ENCODE data around the gene CYBA.
A peak's percentile ranks its signal among the peaks of the same experiment; 100 is the strongest.

The CYBA gene

DNA sequence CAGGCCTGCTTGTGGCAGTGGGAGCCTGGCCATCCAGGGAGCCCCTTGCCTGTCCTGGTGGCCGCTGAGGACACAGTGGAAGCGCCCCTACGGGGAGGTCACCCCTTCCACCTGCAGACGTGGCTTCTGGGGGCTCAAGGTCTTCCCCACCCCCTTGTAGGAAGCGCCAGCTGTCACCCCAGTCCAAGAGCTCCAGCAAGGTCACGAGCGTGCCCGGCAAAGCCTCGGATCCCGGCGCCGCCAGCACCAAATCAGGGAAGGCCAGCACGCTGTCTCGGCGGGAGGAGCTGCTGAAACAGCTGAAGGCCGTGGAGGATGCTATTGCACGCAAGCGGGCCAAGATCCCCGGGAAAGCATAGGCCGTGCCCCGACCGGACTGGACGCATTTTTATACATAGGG, 19.9 kb downstream of the CYBA start:
- no peak for TF ChIP-seq ZFX (IDR thresholded peaks at IDR 0.05)
- TF ChIP-seq, protein P1, sequence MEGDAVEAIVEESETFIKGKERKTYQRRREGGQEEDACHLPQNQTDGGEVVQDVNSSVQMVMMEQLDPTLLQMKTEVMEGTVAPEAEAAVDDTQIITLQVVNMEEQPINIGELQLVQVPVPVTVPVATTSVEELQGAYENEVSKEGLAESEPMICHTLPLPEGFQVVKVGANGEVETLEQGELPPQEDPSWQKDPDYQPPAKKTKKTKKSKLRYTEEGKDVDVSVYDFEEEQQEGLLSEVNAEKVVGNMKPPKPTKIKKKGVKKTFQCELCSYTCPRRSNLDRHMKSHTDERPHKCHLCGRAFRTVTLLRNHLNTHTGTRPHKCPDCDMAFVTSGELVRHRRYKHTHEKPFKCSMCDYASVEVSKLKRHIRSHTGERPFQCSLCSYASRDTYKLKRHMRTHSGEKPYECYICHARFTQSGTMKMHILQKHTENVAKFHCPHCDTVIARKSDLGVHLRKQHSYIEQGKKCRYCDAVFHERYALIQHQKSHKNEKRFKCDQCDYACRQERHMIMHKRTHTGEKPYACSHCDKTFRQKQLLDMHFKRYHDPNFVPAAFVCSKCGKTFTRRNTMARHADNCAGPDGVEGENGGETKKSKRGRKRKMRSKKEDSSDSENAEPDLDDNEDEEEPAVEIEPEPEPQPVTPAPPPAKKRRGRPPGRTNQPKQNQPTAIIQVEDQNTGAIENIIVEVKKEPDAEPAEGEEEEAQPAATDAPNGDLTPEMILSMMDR (conservative IDR thresholded peaks at IDR 0.05): no peak
- H3K27ac ChIP-seq: no peak overlapping the region

GRCh38 chr16:88630433-88630832, 20.4 kb downstream of the CYBA start:
- no peak overlapping the region for H3K27ac ChIP-seq
- TF ChIP-seq ZFX (IDR thresholded peaks at IDR 0.05): no peak
- TF ChIP-seq, protein P1 (conservative IDR thresholded peaks at IDR 0.05): no peak

DNA sequence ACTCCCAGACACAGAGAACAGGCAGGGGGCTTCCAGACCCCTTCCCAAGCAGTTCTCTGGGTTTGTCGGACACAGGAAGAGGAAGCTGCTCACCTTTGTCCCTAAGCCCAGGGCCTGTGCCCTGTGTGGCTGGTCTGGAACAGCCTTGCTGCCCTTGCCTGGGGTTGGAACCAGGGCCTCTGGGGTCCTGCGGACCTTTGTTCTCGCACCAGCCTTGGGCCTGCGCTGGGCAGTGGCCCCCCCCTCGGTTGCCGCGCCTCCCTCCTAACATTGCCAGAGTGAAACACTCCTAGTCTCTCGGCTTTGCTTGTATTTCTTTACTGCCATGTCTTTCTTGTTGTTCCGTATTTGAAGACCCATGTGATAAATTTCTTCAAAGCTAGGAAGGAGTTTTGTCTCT, 21.0 kb downstream of the CYBA start:
- H3K27ac ChIP-seq: no peak overlapping the region
- TF ChIP-seq, protein P1 (conservative IDR thresholded peaks at IDR 0.05): no peak
- TF ChIP-seq ZFX (IDR thresholded peaks at IDR 0.05): no peak

DNA sequence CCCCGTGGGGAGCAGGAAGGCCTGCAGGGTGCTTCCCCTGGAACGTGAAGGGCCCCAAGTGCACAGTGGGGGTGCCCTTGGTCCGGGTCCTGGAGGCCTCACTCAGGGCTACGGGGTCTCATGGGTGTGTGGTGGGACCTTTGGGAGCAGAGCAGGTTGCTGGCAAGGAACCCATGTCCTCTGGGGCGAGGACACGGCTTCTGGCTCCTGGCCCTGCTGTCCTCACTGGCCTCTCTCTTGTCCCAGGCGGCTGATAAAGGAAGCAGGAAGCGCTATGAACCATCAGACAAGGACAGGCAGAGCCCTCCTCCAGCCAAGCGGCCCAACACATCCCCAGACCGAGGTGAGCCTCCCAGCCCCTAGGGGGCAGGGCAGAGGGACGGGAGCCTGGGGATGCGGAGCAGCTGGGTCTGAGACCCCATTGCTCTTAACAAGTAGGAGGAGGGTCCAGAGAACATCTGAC, 22.3 kb downstream of the CYBA start:
- TF ChIP-seq, protein P1 (conservative IDR thresholded peaks at IDR 0.05): peak; percentile 73
- no peak for TF ChIP-seq ZFX (IDR thresholded peaks at IDR 0.05)
- H3K27ac ChIP-seq: peak overlapping the region; percentile 42

DNA sequence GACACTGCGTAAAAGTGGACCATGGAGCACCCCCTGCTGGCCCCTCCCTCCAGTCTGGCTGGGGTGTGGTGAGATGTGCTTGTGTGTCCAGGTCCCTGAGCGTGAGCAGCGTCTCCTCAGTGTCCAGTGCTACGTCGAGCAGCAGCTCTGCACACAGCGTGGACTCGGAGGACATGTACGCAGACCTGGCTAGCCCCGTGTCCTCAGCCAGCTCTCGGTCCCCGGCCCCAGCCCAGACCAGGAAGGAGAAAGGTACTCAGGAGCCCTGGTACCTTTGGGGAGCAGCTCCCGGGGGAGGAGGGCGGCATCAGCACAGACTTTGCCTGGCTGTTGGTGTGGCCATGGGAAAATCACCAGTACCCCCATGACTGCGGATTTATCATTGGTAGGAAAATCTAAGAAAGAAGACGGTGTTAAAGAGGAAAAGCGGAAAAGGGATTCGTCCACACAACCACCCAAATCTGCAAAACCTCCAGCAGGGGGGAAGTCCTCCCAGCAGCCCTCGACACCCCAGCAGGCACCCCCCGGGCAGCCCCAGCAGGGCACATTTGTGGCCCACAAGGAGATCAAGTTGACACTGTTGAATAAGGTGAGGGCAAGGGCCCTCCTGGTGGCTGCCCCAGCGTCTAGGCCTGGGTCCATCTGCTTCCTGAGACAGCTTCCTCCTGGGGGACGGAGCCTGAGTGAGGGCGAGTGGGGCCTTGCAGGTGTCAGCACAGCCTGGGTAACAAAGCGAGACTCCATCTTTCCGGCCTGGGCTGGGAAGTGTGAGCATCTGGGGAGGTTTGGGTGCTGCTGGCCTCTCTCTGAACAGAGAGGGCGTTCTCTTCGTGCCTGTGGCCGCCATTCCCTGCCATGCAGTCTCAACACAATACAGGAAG, 23.1 kb downstream of the CYBA start:
- no peak for TF ChIP-seq ZFX (IDR thresholded peaks at IDR 0.05)
- TF ChIP-seq, protein P1 (conservative IDR thresholded peaks at IDR 0.05): no peak
- H3K27ac ChIP-seq: peak overlapping the region; percentile 42

GRCh38 chr16:88626646-88627045, 24.2 kb downstream of the CYBA start:
- no peak overlapping the region for H3K27ac ChIP-seq
- TF ChIP-seq, protein P1 (conservative IDR thresholded peaks at IDR 0.05): no peak
- TF ChIP-seq ZFX (IDR thresholded peaks at IDR 0.05): no peak

GRCh38 chr16:88624977-88625576, 25.8 kb downstream of the CYBA start:
- no peak overlapping the region for H3K27ac ChIP-seq
- TF ChIP-seq ZFX (IDR thresholded peaks at IDR 0.05): no peak
- TF ChIP-seq, protein P1 (conservative IDR thresholded peaks at IDR 0.05): no peak

Measured in C4-2B (cell line).